Measurements from ENCODE around the gene DDIAS.
"Not testable (repeated sequence)": the region's sequence is repeated elsewhere in the genome, so short reads cannot be mapped to it uniquely, and the experiment has no call there.

DDIAS gene

GRCh38 chr11:82969811-82970210, 68.3 kb downstream of the DDIAS start:
- DNase-seq (ENCODE audit: low spot score) = no peak

DNA sequence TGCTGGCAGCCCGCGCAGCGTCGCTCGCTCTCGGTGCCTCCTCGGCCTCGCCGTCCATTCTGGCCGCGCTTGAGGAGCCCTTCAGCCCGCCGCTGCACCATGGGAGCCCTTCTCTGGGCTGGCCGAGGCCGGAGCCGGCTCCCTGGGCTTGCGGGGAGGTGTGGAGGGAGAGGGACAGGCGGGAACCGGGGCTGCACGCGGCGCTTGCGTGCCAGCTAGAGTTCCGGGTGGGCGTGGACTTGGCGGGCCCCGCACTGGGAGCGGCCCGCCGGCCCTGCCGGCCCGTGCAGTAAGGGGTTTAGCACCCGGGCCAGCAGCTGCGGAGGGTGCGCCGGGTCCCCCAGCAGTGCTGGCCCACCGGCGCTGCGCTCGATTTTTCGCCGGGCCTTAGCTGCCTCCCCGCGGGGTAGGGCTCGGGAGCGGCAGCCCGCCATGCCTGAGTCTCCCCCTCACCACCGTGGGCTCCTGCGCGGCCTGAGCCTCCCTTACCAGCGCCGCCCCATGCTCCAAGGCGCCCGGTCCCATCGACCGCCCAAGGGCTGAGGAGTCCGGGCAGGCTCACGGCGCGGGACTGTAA, 69.1 kb downstream of the DDIAS start:
- DNase-seq (ENCODE audit: low spot score) = not testable (repeated sequence)

GRCh38 chr11:82971519-82971946, 70.0 kb downstream of the DDIAS start:
- not testable (repeated sequence) for DNase-seq (ENCODE audit: low spot score)

DNA sequence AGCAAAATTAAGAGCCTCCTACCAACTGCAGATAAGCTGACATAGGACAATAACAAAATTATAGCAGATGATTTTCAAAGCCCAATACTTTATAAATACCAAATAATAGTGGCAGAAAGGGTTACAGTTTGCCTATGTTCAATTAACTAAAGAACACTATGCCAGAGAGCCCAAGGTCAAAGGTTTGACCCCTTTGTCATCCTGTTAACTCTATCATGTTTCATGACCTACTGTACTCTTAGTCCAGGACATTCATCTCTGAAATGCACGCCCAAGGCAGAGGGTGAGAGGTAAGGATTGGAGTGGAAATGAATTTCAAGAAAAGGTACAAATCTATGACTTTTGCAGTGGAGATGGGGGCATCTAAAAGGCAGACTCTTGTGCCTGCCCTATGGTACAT, 70.6 kb downstream of the DDIAS start:
- DNase-seq (ENCODE audit: low spot score) = no peak

DNA sequence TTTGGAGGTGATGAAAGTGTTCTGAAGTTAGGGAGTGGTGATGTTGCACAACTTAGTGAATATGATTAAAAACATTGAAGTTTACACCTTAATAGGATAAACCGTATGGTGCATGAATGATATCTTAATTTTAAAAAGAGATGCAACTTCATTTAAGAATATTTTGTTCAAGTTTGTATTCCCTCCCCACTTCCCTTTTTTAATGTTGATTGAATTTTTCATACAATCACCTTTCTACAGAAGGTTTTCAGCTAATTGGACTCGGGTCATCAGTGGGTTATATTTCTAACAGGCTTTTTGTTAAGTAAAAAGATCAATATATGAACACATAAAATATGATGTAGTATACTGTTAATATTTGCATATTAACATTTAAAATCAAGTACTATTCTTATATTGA, 72.6 kb downstream of the DDIAS start:
- DNase-seq (ENCODE audit: low spot score) = no peak

DNA sequence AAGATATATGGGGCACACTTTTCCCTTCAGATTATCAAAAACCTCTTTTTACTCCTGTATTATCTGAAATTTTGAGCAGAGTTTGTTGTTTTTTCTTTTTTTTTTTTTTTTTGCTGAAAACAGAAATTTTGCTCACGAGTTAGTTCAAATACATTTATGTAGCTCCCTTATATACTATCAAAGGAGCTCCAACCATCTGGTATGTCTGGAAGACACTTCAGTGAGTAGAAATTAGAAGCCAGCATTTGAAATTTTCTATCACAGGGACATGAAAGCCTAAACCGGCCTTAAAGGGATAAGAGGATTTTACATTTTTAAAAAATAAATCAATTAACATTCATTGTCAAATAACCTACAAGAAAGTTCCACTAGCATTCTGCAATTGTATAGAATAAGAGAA, 73.3 kb downstream of the DDIAS start:
- DNase-seq (ENCODE audit: low spot score) = no peak

DNA sequence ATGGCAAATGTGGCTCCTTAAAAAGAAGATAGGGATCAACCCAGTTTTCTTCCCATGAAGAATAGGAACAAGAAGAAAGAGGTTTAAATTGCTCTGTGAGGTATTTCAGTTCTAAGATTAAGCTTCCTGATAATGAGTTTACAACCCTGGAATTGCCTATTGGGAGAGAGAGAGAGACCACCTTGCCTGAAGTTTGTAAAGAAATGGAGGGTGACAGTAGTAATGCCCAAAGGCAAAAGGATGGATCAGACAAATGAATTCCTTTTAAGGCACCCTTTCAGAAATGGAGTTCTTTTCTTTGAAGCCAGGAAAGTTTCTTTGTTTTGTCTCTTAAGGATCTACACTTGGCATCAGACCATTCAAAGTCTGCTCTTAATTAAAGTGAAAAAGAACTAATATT, 74.3 kb downstream of the DDIAS start:
- no peak for DNase-seq (ENCODE audit: low spot score)

DNA sequence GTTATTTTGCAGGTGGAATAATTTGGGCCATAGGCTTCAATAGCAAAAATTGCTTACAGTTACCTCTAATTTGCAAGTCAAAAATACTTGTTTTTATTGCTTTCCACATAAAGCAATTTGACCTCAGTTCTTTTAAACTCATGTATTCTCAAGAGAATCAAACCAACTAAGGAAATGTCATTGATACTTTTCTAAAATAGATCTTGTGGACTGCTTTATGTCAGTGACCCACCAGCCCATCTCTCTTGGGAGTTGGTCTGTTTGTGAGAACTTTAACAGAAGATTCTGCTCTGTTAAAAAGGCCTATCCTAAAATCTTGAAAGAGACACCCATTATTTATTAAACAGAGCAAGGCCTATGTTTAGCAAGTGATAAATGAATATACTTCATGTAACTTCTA, 75.2 kb downstream of the DDIAS start:
- DNase-seq (ENCODE audit: low spot score) = no peak

DNA sequence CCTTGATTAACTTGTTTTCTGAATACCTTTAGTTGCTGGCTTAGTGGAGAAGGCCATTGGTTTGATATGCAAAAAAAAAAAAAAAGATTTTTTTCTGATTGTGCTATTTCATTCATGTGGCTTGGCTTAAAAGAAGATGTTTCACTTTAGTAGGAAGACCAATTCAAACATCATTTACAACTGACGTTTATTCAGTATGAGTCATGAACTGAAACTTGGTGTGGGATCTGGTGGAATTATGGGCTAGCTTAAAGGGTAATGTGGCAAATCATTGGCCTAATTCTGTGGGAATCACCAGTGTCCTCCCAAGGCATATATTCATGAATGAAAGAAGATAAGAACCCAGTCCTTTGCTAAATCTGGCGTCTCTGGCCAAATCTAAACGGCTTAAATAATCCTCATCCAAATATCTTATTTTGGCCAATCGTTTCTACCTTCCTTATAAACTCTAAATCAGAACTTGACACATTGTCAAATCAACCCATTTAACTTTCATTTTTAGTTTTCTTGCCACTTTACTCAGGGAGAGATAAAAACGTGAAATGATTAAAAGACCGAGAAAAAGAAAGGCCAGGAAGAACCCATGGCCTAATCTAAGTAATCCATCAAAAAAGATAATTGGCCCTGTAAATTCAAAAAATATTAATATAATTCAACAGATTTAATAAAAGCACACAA, 77.0 kb downstream of the DDIAS start:
- no peak for DNase-seq (ENCODE audit: low spot score)

GRCh38 chr11:82979824-82980223, 78.3 kb downstream of the DDIAS start:
- DNase-seq (ENCODE audit: low spot score) = no peak

- no peak for DNase-seq (ENCODE audit: low spot score)
These were observed 78.8 kb downstream of the DDIAS start for GRCh38 chr11:82980292-82980691.

DNA sequence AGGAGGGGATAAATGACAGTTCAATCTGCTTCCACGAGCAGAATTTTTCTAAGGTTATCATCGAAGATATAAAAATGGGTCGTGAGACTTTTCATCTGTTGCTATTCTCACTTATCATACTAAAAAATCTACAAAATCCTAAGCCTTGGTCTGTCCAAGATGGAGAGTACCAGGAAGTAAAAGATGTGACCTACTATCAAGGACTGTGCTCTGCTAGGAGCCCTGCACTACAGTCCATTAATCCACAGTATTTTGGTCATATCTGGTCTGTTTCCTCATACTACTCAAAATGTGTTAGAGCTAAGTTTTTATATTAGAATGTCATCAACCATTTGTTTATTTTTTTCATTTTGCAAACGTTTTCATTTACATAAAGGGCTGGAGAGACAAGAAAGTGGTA, 79.4 kb downstream of the DDIAS start:
- no peak for DNase-seq (ENCODE audit: low spot score)

- no peak for DNase-seq (ENCODE audit: low spot score)
These were observed 80.3 kb downstream of the DDIAS start for GRCh38 chr11:82981852-82982251.
